Endothelial cell (in vitro differentiated cells): ENCODE measurements around the gene RPTOR. TPM values are rescaled to one million over a fixed set of nuclear protein-coding genes. Genes with fewer than 3 reads are reported as not detected.

Experiments
- DNase-seq: peaks from one replicate; pipeline ENCODE4 v3.0.0; 2021; ENCODE audit warnings: low spot score
- H3K27ac Mint-ChIP-seq: one replicate; pipeline ENCODE4 v1.8.0; 2021; ENCODE audit warnings: mixed read lengths, inconsistent platforms; ENCODE audit not compliant: unreplicated experiment
- H3K27me3 Mint-ChIP-seq: one replicate; pipeline ENCODE4 v1.8.0; 2021; ENCODE audit warnings: mild to moderate bottlenecking, moderate library complexity, mixed read lengths, inconsistent platforms; ENCODE audit not compliant: unreplicated experiment
- H3K36me3 Mint-ChIP-seq: one replicate; pipeline ENCODE4 v1.8.0; 2021; ENCODE audit warnings: mild to moderate bottlenecking, low read depth, mixed read lengths, inconsistent platforms; ENCODE audit not compliant: unreplicated experiment
- H3K4me1 Mint-ChIP-seq: one replicate; pipeline ENCODE4 v1.8.0; 2021; ENCODE audit warnings: mild to moderate bottlenecking, mixed read lengths, inconsistent platforms; ENCODE audit not compliant: unreplicated experiment
- H3K4me3 Mint-ChIP-seq: one replicate; pipeline ENCODE4 v1.8.0; 2021; ENCODE audit warnings: mild to moderate bottlenecking, mixed read lengths, inconsistent platforms; ENCODE audit not compliant: unreplicated experiment
- H3K9me3 Mint-ChIP-seq: one replicate; pipeline ENCODE4 v1.8.0; 2021; ENCODE audit warnings: mixed read lengths, inconsistent platforms; ENCODE audit not compliant: unreplicated experiment
- CTCF ChIP-seq: fragments of 200-600 bp; sonication (generic); IDR thresholded peaks from one replicate; pipeline ENCODE4 v1.5.0; 2021; ENCODE audit warnings: antibody characterized with exemption; ENCODE audit not compliant: unreplicated experiment
- total RNA-seq: library from RNA; stranded (reverse); fragmentation: NEBNext Ultra II Directional; extraction: Animal tissue kit (Norgen Biotek cat#: 25700); gene quantifications from one replicate; pipeline ENCODE4 v1.2.1, GENCODE V29; 2021; ENCODE audit not compliant: unreplicated experiment

The RPTOR gene
- total RNA-seq, 1 donor from 2014 or later = 36.7 TPM

DNA sequence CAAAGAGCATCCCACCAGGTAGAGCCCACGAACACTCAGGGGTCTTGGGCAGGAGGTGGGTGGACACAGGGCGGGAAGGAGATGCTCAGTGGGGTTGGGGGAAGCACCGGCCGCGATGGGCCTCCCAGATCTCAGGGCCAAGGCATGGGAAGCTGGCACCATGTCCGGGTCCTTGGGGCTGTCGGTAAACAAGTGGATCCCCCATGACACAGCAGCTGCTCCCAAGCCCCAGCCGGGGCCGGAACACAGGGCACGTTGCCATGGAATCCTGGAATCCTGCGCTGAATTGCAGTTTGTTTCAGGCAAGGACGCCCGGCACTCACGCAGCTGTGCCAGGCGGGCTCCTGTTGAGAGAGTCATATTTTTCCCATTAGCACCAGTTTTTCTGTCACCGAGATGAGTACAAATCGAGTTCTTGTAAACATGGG, 424.0 kb downstream of the RPTOR start:
- DNase-seq = no peak
- Mint-ChIP-seq H3K27ac (no peak overlapping the region), H3K36me3 (peaks cover 5% of the 10 kb centered on the region), H3K4me1 (no peaks in the 10 kb centered on the region), H3K9me3 (no peaks in the 10 kb centered on the region), H3K27me3 (peaks cover 6% of the 10 kb centered on the region), H3K4me3 (no peak overlapping the region)
- TF ChIP-seq CTCF = no peak

- H3K27ac Mint-ChIP-seq = no peak overlapping the region
- H3K9me3 Mint-ChIP-seq = no peaks in the 10 kb centered on the region
- DNase-seq = no peak
- H3K4me1 Mint-ChIP-seq = no peaks in the 10 kb centered on the region
- H3K36me3 Mint-ChIP-seq = peaks cover 5% of the 10 kb centered on the region
- TF ChIP-seq CTCF = no peak
- peaks cover 6% of the 10 kb centered on the region for H3K27me3 Mint-ChIP-seq
- no peak overlapping the region for H3K4me3 Mint-ChIP-seq
Observed at GRCh38 chr17:80969030-80969673, 424.5 kb downstream of the RPTOR start.

GRCh38 chr17:80969674-80970043, 425.0 kb downstream of the RPTOR start:
- no peaks in the 10 kb centered on the region for H3K4me1 Mint-ChIP-seq
- H3K36me3 Mint-ChIP-seq = peaks cover 5% of the 10 kb centered on the region
- TF ChIP-seq CTCF = no peak
- no peak for DNase-seq
- H3K27ac Mint-ChIP-seq = no peak overlapping the region
- no peaks in the 10 kb centered on the region for H3K9me3 Mint-ChIP-seq
- H3K27me3 Mint-ChIP-seq = peaks cover 6% of the 10 kb centered on the region
- H3K4me3 Mint-ChIP-seq = no peak overlapping the region

DNA sequence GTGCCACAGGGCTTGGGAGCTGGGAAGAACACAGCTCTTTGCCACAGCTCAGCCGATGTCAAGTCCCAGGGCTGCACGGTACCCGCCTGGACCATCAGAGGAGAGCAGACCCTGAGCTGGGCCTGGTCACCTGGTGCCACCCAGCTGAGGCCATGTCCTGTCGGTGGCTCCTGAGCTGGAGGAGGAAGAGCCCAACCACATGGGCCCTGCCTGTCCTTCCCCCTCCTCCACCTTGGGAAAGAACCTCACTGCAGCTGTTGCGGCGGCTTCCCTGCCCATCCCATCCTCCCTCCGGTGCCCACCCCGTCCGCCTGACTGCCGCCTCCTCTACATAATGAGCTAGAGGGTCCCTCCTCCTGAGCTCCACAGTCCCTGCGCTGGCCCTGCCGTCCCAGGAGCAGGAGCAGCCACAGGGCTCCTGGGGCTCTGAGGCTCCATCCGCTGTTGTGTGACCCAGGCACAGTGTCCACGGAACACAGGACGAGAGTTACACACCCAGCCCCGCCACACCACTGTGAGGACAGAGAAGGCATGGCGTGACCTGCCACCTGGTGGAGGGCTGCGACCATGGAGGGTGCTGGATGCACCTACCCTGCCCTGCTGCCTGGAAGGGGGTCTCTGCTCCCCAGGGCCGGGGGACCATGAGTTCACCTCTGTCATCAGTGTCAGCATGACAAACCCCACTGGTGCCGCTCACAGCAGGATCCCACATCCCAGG, 425.6 kb downstream of the RPTOR start:
- Mint-ChIP-seq H3K4me3 (no peak overlapping the region), H3K9me3 (no peaks in the 10 kb centered on the region), H3K27ac (no peak overlapping the region), H3K27me3 (peaks cover 6% of the 10 kb centered on the region), H3K36me3 (peaks cover 4% of the 10 kb centered on the region), H3K4me1 (no peaks in the 10 kb centered on the region)
- no peak for DNase-seq
- no peak for TF ChIP-seq CTCF
